T-helper 1 cell (primary cell): ENCODE data around the gene ZNF664.

ENCODE experiments used
- DNase-seq, 5 donors: peaks; one replicate each; pipeline ENCODE4 v3.0.0-alpha.2; 2012 to 2020

The ZNF664 gene

DNA sequence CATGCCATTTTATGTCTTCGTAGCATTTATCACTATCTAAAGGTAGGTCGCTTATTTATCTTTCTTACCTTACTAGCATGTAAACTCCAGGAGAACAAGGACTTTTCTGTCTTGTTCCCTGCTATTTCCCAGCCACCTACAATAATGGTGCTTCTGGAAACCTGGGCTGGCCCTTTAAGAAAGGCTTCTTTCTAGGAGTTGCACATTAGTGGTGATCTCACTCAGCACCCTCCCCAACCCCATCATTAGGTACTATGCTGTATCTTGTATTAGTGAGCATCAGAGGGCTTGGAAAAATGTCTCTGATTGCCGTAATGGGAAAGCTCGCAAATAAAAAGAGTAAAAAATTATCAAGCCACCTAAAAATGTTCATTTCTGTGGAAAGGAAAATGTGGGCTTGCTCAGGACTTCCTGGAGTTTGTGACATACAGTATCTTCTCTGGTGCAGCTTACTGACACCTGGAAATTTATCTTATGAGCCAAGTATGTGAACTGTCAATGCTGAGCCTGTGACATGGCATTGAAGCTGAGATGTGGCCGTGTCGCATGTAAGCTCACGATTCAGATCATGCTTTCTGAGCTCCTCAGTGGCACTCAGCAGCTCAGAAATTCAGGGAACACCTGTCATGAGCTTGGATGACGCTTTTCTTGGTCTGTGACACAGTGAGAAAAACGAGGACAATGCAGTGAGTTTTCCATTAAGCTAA, 12.8 kb upstream of the ZNF664 start:
- DNase-seq: no peak

DNA sequence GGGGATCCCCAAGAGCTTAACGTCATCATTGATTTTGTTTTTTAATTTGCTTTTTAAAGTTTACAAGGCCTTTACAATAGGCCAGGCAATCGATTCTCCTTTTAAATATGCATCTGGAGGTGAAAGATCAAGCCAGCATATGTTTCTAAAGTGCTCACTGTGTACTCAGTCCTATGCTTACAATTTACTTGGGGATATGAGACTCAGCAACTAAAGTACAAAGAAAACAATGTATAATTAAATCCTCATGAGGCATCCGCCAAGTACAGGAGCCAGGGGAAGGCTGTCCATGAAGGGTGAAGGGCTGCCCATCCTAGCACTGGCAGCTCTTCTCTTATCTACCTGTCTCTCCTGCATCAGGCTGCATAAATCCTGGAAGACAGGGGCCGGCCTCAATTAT, 12.2 kb upstream of the ZNF664 start:
- no peak for DNase-seq

DNA sequence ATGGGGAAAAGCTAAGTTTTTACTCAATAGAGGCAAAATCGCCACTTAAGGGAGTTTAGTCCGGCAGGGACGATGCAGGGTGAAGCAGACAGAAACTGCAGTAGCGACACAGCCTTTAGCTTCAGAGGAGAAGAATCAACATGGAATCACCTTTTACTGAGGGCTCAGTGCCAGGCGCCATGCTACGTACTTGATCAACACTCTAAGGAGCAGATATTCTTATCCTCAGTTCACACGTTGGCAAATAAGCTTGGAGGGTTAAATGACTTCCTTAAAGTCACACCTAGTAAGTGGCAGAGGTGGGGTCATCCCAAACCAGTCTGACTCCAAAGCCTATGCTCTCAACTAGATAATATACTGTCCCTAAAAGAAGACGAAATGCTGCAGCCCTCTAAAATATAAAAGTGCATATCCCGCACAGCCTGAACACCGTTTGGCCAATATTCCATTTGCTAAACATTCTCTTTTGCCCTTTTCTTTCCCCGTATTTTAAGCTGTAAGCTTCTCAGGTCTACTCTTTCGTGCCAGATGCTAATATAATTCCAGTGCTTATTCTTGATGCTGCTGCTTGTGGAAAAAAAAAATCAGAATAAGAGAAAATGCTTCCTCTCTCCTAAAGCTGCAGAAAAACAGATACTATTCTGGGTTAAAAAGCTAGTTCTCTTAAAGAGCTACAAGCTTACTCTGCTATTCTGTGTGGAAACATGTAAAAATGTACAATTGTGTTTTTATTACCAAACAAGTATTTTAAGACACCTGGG, 11.2 kb upstream of the ZNF664 start:
- DNase-seq: no peak

DNA sequence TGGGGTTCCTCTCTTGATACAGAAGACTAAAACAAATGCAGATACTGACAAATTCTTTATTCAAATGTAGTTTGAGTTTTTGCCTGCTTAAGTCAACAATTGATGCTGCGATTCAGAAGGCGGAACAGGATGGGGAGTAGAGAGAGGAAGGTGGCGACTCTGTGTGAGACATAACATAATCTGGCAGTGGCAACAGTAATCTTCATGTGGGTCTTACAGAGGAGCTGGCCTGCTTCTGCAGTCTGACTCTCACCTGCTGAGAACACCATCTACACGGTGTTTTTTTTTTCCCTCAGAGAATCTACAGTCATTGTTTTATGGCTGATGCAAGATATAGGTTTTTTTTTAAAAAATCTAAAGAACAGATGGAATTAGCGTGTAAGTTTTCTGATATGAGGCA, 10.5 kb upstream of the ZNF664 start:
- DNase-seq: no peak

DNA sequence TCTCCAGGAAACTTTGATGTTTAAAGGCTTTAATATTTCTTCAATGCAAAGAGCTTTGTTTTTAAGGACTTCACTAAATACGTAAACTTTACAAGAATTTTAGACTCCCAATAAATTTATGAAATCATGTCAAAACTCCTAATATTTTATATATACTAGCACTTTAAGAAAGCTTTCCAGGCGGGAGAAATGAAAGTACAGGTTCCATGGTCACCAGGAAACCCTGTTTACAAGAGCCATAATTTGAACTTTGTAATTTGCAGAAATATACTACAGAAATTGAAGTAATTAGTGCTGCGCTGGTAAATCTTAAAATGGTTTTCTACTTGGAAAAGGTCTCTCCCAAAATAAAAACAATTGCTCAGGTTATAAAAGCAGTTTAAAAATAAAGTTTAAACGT, 9.2 kb upstream of the ZNF664 start:
- no peak for DNase-seq

DNA sequence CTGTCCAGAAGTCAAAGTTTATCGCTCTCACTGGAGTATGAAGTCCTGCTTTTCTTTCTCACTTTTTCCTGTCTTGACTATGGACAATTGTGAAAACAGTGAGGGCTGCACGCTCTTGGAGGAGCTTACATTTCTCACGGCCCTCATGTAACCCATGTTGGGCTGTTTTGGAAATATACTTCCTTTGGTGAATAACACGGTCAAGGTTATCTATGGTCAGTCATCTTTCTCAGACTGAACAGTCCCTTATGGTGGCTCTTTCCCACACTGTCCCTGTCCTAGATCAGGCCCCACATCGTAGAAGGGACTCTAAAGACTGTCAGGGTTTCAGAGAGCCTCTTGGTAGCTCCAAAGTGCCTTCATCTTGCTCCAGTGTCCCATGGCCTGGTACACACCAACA, 7.6 kb upstream of the ZNF664 start:
- DNase-seq: no peak

DNA sequence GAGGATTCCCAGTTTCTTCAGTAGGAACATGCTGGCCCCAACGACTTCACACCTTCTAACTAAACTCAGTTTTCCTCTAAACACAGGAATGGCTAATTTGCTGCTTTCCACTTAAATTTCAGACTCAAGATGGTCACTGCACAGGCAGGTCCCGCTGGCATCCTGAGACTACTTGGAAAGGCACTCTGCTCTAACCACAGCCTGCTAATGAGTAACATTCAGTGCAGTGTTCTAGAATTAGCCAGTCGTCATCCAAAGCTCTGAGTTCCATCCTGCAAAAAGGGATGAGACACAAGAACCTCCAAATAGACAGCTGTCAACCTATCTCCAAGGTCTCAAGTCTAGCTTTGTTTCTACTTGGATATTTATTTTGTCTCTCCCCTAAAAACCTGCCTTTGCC, 6.4 kb upstream of the ZNF664 start:
- no peak for DNase-seq

DNA sequence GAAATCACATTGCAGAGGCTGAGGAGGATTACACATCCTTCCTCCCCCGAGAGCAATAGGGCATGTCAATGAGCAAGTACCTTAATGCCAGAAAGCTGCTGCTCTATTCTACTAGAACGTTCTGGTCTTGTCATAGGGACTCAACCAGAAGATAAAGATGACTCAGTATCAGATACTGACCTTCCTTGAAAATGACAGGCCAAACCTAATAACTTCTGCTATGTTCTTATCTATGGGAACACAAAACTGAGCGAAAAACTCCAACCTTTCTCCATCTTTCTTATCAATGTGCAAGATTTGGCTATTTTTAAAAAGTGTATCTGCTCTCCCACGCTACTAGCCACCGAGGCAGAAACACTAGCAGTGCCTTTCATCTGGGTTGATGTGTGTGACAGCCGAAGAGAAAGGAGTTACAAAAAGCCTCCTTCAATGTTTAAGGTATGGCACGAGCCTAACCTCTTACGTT, 5.9 kb upstream of the ZNF664 start:
- DNase-seq: no peak

DNA sequence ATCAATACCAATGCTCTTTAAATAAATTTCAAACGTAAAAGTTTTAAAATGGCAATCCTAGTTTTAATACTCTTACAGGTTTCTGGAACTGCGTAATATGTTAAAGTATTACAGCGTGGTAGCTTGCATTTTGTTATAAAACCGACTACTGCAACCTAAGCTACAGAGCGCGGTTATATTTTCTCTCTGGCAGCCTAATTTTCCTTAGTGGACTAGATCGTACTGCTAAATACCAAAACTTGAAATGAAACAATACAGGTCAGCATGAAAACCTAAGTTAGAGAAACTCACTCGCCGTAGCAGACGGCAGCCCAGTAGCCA, 1.6 kb upstream of the ZNF664 start:
- no peak for DNase-seq

DNA sequence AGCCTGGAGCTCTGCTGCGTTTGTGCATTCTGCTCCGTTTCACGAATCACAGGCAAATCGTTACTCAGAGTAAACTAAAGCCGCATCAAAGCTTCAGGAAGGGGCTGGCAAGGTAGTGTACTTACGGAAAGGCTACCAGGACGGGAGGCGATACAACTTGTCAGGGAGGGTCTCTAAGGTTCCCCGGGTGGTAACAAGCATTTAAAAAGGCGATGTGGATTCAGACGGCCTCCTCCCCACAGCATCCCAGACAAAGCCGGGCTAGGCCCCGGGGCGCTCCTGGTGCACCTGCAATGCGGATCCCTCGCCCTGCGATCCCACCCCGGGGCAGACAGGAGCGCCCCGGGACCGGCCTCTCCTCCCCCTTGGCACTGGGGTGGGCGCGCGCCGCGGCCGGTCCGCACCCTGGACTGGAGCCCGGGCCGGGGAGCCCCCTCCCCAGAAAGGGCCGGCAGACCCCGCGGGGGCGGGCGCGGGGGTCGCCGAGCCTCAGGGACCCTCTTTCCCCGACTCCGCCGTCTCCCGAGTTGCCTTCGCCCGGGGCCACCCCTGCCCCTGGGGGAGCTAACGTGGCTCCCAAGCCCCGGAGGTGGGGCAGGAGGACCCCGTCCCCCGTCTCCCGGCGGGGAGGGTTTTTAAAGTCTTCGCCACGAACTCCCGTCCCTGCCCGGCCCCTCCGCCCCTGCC, 1.1 kb upstream of the ZNF664 start:
- DNase-seq: peak; percentile 12 to 37 (median 26)

DNA sequence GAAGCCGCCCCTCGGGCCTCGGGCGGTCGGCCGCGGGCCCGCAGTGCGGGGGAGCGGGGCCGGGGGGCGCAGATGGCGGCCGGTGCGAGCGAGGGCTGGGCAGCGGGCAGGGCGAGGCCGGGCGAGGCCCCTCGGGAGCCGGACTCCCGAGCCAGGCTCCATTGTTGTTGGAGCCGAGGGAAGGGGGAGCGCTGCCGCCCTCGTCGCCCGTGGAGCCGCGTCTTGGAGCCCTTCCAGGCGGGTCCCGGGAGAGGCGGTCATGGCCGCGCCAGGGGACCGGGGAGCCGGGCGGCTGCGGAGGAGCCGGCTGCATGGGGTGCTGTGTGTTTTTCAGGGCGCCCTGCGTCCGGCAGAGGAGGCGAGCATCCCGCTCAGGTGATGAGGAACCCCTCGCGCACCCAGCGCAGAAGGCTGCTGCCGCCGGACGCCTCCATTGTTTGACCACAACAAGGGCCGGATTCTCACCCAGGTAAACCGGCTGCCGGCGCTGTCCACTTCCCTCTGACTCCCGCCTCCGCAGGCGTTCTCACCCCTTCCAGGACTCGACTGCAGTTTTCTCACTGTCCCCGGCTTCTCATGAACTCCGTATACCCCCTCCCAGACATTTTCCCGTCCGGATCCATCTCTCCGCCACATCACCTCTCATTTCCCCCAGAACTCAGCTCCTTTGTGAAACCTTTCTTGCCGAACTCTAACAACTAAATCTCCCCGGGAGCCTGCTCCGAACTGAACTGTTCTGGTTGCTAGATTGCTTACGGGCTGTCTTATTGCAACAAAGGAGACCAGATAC, 732 bp downstream of the ZNF664 start:
- peak; percentile 7 to 22 (median 13) for DNase-seq

DNA sequence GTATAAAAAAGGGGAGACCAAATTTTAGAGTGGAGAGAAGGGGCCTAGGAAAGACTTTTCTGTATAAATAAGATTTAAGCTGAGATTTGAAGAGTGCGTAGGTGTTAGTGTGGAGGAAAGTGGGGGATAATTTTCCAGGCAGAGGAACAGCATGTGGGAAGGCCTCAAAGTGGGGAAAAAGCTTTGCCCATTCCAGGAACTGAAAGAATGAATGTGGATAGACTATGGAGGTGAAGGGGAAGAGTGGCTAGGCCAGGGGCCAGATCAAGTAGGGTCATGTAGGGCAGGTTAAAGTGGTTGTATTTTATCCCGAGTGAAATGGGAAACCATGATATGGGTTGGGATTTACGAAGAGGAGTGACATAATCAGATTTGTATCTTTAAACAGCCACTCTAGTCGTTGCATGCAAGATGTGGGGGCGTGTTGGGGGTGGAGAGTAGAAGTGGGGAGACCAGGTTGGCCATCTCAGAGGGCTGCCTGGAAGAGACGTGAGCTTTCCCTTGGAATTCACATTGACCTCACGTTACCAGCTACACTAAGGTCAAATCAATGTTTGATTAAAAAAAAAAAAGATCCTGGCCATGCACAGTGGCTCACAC, 3.3 kb downstream of the ZNF664 start:
- no peak for DNase-seq

DNA sequence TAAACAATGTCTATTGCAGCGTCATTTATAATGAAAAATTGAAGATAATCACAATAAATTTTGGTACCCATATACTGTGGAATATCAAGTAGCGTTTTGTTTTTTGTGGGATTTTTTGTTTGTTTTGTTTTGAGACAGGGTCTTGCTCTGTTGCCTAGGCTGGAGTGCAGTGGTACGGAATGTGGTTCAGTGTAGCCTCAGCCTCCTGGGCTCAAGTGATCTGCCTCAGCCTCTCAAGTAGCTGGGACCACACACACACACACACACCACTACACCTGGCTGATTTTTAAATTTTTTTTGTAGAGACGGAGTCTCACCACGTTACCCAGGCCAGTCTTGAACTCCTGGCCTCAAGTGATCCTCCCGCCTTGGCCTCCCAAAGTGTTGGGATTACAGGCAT, 6.6 kb downstream of the ZNF664 start:
- DNase-seq: no peak

DNA sequence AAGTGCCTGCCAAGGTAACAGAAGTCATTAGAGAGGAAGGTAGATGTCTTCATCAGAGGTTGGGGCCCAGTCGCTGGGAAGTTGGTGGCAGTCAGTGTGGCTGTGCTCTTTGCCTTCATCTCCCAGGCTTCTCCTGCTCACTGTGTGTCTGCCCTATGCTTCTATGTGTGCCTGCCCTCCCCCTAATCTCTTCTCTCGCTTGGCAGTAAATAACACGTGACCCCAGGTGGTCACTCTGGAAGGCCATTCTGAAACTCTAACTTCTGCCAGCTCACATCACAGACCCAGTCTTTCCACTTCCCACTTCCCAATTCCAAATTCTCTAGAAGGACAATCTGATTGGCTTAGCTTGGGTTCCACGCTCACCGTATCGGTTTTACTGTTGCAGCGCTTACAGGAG, 9.3 kb downstream of the ZNF664 start:
- DNase-seq: no peak

DNA sequence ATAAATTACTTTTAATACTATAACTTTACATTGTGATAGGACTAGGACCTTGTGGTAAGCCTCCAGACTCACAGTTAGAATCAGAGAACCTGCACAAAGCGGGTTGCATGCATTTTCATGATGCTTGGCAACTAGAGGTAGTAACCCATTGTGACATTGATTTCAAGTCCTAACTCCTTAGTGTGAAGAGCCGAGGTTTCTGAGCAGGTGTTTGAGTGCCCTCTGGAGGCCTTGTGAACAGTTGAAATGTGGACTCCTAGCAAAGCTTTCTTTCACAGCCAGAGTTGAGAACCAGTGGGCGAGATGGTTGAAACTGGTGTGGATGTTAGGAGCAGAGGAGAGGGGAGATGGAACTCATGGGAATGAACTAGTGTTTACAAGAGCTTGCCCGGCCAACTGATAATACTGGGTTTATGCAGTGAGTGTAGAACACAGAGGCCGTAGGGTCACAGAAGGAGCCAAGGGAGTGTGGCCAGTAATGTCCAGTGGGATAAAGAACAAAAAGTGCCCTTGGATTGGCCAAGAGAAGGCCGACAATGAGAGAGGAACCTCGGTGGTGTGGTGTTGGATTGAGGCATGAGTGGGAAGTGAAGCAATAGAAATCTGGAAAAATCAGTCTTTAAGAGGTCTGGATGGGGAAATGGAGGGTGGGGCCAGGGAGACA, 10.9 kb downstream of the ZNF664 start:
- DNase-seq: peak in 4 of 5 donors; percentile 11 to 57 (median 25)

DNA sequence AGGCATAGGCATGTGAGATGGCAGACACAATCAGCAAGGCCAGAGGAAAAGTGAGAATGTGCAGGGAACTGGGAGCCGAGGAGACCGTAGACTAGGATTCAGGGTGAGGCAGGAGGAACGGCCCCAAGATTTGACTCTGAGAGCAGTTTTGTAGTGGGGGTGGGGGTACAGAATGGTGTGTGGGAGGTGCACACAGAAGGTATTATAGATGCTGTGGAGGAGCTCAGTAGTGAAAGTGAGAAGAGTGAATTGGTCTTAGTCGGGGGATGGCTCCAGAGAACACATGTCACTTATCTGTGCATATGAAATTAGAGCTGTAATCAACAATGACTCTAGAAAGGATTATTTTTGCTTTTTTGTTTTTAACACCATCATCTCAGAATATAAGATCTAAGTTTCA, 11.9 kb downstream of the ZNF664 start:
- no peak for DNase-seq

DNA sequence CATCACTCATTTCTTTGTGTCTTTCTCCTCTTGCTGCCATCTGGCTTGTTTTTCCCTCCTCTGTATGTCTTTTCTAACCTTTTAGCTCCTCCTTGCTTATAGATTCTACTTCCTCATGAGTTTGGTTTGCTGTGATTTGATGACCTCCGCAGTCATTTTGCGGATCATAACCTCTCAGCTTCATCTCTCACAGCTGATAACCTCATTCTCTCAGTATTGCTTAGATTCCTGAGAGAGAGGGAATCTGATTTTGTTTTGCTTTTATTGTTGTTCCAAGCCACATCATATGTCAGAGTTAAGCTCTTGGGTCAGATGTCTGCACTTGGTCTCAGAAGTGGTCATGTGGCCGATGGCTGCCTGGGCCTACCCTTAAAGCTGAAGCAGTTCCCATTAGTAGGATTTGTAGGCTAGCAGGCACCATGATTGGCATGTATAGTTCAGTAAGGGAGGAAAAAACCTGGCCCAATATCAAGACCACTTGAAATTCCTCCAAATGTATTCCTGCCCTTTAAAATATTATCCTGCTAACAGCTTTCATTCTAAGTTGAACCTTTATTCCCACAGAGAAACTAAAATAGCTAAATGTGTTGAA, 13.5 kb downstream of the ZNF664 start:
- DNase-seq: no peak

DNA sequence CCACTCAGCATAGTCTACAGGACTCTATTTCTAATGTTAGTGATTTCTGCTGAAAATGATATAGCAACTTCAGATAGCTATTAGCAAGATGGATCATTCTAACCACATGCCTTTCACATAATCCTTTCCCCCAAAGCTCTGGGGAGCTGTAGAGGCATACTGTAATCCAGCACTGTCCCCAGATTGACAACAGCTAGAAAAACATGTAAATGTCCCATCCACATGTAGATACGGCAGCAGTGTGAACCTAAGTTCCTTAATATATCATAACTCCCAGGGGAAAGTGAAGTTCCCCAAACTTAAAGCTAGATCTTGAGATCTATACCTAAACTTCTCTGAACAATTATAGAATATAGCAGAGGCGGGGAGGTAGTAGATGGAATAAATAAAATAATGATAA, 14.0 kb downstream of the ZNF664 start:
- DNase-seq: no peak

DNA sequence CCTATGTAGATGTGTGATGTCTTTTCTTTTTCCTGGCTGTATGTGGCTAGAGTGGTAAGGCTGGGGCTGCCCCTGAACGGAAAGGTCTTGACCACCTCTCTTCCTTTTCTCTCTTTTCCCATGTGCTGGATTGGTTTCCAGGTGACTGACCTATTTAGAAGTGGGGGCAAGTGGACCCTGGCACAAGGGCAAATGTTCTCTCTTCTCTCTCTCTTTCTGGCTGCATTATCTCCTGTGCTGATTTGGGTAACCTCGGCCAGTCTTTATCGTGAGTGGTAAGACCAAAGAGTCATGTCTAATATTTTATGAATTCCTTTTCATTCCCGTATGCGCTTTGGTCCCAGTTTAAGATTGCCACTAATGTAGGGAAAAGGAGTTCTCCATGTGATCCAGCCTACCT, 16.2 kb downstream of the ZNF664 start:
- no peak for DNase-seq

DNA sequence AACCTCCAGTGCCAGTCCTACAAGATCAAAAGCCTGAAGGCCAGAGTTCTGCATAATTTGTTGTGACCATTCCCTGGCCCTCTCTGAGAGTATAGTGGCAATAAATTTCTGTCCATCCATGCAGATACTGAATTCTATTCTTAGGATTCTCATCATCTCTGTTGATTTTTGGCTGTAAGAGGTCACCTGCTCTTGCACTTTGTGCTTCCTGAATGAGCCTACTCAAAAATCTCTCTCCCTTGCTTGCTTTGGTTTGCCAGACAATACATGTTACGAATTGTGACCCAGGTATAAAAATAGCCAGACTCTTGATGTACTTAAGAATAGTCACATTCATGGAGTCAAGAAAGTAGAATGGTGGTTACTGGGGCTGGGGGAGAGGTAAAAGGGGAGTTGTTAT, 16.7 kb downstream of the ZNF664 start:
- no peak for DNase-seq

DNA sequence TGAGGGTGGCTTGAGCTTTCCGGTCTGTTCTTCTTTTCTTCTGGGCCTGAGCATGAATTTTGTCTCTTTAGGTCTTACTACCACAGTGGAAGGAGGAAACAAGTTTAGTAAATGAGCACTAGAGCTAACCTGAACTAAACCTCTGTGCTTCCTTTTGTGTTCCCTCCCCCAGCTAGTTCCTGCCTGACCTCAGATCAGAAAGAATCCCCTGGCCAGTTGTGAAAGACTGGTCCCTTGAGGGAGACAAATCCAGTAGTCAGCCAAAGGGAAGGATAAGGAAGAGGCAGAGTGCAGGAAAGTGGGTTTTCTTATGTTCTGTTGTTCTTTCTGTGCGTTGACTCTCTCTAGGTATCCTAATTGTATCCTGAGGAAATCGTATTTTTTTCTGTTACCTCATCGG, 17.5 kb downstream of the ZNF664 start:
- no peak for DNase-seq
